Measurements from ENCODE around the gene KRT12. TPM values are rescaled to one million over a fixed set of nuclear protein-coding genes. Genes with fewer than 3 reads are reported as not detected.

The KRT12 gene
- total and polyA plus RNA-seq, 4 donors, result not detected

DNA sequence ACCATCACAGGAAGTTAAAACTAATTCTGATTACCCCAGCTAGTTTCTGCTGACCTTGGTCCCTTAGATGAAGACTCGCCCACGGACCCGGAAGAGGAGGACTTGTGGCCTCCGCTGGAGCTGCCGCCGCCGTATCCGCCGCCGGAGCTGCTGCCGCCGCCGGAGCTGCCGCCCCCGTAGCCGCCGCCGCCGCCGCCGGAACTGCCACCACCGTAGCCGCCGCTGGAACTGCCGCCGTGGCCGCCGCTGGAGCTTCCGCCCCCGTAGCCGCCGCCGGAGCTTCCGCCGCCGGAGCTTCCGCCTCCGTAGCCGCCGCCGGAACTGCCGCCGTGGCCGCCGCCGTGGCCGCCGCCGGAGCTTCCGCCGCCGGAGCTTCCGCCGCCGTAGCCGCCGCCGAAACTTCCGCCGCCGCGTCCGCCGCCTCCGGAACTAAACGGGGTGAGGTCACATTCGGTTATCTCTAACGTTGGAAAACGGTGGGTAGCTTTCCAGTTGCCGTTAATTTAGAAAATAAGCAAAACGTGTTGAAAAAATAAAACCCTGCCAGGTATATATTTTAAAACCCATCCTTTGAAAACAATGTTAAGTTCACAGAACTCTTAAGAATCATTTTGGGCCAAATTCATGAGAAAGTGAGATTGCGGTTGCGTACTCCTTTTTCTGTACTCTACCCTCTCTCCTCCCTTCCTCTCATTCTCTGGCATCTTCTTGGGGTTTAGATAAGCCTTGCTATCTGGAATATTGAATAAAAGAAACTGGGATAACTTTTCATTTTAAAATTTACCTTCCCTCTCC, 48.1 kb downstream of the KRT12 start:
- peak overlapping the region; percentile 93 to 97 (median 96) for H3K4me3 ChIP-seq (ENCODE audit: low read depth in 1 of 3, low read length in 3 of 3)
- H3K27ac ChIP-seq (ENCODE audit: low read depth in 1 of 2, low read length in 2 of 2), result peak overlapping the region; percentile 90 to 93
- WGBS, result 1% methylated on average over 73 of the region's 73 CpGs

DNA sequence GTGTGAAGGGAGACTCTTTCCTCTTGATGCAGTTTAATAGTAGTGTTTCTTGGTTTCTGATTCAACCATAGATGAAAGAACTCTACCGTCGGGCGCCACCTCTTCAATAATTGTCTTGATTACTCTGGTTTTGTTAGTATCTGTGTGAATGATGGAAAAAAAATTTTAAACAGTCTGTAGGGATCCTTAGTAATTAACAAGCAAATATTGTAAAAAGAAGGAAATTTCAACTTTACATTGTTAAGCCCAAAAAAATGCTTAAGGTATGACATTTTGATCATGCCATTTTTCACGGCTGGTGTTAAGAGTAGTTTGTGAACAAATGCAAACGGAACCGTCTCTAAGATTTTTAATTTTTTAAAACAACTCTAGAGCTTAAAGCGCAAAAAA, 48.7 kb downstream of the KRT12 start:
- TF ChIP-seq YY1 (IDR thresholded peaks at IDR 0.05), result no peak
- TF ChIP-seq JUND (IDR thresholded peaks at IDR 0.05), result no peak
- TF ChIP-seq HNF4G (IDR thresholded peaks at IDR 0.05), result no peak
- TF ChIP-seq FOXA2 (IDR thresholded peaks at IDR 0.05), result no peak
- TF ChIP-seq RAD21 (IDR thresholded peaks at IDR 0.05), result no peak
- no peak for DNase-seq (ENCODE audit: low spot score)
- 23% methylated on average over 7 of the region's 7 CpGs for WGBS

More for the DNA sequence above, 48.1 kb downstream of the KRT12 start:
- Histone ChIP-seq H3K4me1 (ENCODE audit: control insufficient read depth in 4 of 4, insufficient read depth in 4 of 4, low read length in 3 of 4) (peaks cover 0 to 11% (median 8%) of the 10 kb centered on the region in 4 donors), H3K36me3 (ENCODE audit: control insufficient read depth in 4 of 4, insufficient read depth in 3 of 4, low read depth in 1 of 4, low read length in 3 of 4) (peaks cover 0 to 3% (median 1%) of the 10 kb centered on the region in 4 donors), H3K27me3 (ENCODE audit: control insufficient read depth in 4 of 4, insufficient read depth in 4 of 4, low read length in 3 of 4) (no peaks in the 10 kb centered on the region), H3K9ac (ENCODE audit: low read depth in 1 of 2, low read length in 2 of 2) (peak overlapping the region; percentile 63 to 87), H3K9me3 (ENCODE audit: control insufficient read depth in 4 of 4, low read length in 3 of 4) (no peaks in the 10 kb centered on the region)
- DNase-seq (ENCODE audit: low spot score), result peak; percentile 85
- TF ChIP-seq, protein P1, sequence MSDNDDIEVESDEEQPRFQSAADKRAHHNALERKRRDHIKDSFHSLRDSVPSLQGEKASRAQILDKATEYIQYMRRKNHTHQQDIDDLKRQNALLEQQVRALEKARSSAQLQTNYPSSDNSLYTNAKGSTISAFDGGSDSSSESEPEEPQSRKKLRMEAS (IDR thresholded peaks at IDR 0.05), result peak; percentile 13
- peak in 1 of 2 donors; percentile 16 for TF ChIP-seq JUND (IDR thresholded peaks at IDR 0.05)
- peak in 1 of 2 donors; percentile 48 for TF ChIP-seq EGR1 (IDR thresholded peaks at IDR 0.05; ENCODE audit: low read depth in 2 of 2)
- TF ChIP-seq TAF1 (conservative IDR thresholded peaks at IDR 0.05), result no peak
- TF ChIP-seq GABPA (IDR thresholded peaks at IDR 0.05 in 1 of 2, conservative IDR thresholded peaks at IDR 0.05 in 1 of 2), result peak; percentile 49 to 87

DNA sequence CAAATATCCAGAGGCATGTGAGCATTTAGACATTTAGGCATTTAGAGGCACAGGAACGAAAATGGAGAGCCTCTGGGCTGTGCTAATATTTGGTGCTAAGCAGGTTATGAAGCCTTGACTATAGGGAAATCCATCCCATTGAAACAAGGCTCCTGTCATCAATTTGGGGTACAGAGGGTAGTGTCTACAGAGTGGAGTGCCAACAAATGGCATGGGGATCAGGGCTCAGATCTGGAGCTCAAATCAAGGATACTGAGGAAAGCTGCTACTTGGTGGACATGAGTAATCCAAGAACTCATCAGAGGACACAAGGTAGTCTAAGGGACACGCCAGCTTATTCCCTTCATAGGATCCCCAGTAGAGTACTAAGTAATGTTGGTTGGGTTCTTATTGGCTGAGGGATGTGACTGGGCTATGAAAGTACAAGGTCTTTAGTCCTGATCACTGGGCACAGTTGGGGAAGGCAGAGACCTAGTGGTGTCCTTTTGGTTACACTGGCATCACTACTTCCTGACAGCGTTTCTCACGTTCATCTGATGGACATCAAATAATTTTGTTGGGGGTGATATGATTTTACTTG, 49.8 kb downstream of the KRT12 start:
- H3K27me3 ChIP-seq (ENCODE audit: control insufficient read depth in 4 of 4, insufficient read depth in 4 of 4, low read length in 3 of 4), result peaks cover 0 to 3% (median under 1%) of the 10 kb centered on the region in 4 donors
- peaks cover 0 to 11% (median 8%) of the 10 kb centered on the region in 4 donors for H3K4me1 ChIP-seq (ENCODE audit: control insufficient read depth in 4 of 4, insufficient read depth in 4 of 4, low read length in 3 of 4)
- no peak overlapping the region for H3K9ac ChIP-seq (ENCODE audit: low read depth in 1 of 2, low read length in 2 of 2)
- H3K36me3 ChIP-seq (ENCODE audit: control insufficient read depth in 4 of 4, insufficient read depth in 3 of 4, low read depth in 1 of 4, low read length in 3 of 4), result peaks cover 0 to 3% (median 1%) of the 10 kb centered on the region in 4 donors
- 98% methylated on average over 4 of the region's 4 CpGs for WGBS
- no peaks in the 10 kb centered on the region for H3K9me3 ChIP-seq (ENCODE audit: control insufficient read depth in 4 of 4, low read length in 3 of 4)
- H3K27ac ChIP-seq (ENCODE audit: low read depth in 1 of 2, low read length in 2 of 2), result no peak overlapping the region
- no peak overlapping the region for H3K4me3 ChIP-seq (ENCODE audit: low read depth in 1 of 3, low read length in 3 of 3)
- no peak for DNase-seq (ENCODE audit: low spot score)
- no peak for TF ChIP-seq TAF1 (conservative IDR thresholded peaks at IDR 0.05)
- no peak for TF ChIP-seq GABPA (IDR thresholded peaks at IDR 0.05 in 1 of 2, conservative IDR thresholded peaks at IDR 0.05 in 1 of 2)
- TF ChIP-seq FOXA1 (IDR thresholded peaks at IDR 0.05), result no peak
- TF ChIP-seq, protein P2, sequence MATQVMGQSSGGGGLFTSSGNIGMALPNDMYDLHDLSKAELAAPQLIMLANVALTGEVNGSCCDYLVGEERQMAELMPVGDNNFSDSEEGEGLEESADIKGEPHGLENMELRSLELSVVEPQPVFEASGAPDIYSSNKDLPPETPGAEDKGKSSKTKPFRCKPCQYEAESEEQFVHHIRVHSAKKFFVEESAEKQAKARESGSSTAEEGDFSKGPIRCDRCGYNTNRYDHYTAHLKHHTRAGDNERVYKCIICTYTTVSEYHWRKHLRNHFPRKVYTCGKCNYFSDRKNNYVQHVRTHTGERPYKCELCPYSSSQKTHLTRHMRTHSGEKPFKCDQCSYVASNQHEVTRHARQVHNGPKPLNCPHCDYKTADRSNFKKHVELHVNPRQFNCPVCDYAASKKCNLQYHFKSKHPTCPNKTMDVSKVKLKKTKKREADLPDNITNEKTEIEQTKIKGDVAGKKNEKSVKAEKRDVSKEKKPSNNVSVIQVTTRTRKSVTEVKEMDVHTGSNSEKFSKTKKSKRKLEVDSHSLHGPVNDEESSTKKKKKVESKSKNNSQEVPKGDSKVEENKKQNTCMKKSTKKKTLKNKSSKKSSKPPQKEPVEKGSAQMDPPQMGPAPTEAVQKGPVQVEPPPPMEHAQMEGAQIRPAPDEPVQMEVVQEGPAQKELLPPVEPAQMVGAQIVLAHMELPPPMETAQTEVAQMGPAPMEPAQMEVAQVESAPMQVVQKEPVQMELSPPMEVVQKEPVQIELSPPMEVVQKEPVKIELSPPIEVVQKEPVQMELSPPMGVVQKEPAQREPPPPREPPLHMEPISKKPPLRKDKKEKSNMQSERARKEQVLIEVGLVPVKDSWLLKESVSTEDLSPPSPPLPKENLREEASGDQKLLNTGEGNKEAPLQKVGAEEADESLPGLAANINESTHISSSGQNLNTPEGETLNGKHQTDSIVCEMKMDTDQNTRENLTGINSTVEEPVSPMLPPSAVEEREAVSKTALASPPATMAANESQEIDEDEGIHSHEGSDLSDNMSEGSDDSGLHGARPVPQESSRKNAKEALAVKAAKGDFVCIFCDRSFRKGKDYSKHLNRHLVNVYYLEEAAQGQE (IDR thresholded peaks at IDR 0.05), result no peak
- TF ChIP-seq, protein P3, sequence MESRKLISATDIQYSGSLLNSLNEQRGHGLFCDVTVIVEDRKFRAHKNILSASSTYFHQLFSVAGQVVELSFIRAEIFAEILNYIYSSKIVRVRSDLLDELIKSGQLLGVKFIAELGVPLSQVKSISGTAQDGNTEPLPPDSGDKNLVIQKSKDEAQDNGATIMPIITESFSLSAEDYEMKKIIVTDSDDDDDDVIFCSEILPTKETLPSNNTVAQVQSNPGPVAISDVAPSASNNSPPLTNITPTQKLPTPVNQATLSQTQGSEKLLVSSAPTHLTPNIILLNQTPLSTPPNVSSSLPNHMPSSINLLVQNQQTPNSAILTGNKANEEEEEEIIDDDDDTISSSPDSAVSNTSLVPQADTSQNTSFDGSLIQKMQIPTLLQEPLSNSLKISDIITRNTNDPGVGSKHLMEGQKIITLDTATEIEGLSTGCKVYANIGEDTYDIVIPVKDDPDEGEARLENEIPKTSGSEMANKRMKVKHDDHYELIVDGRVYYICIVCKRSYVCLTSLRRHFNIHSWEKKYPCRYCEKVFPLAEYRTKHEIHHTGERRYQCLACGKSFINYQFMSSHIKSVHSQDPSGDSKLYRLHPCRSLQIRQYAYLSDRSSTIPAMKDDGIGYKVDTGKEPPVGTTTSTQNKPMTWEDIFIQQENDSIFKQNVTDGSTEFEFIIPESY (IDR thresholded peaks at IDR 0.05), result no peak
- TF ChIP-seq RXRA (IDR thresholded peaks at IDR 0.05), result no peak
- TF ChIP-seq, protein P4, sequence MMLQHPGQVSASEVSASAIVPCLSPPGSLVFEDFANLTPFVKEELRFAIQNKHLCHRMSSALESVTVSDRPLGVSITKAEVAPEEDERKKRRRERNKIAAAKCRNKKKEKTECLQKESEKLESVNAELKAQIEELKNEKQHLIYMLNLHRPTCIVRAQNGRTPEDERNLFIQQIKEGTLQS (IDR thresholded peaks at IDR 0.05), result no peak
- TF ChIP-seq, protein P1 (IDR thresholded peaks at IDR 0.05), result no peak
- no peak for TF ChIP-seq NR2F2 (IDR thresholded peaks at IDR 0.05)
- TF ChIP-seq EGR1 (IDR thresholded peaks at IDR 0.05; ENCODE audit: low read depth in 2 of 2), result no peak
- TF ChIP-seq RAD21 (IDR thresholded peaks at IDR 0.05), result no peak
- TF ChIP-seq, protein P5, sequence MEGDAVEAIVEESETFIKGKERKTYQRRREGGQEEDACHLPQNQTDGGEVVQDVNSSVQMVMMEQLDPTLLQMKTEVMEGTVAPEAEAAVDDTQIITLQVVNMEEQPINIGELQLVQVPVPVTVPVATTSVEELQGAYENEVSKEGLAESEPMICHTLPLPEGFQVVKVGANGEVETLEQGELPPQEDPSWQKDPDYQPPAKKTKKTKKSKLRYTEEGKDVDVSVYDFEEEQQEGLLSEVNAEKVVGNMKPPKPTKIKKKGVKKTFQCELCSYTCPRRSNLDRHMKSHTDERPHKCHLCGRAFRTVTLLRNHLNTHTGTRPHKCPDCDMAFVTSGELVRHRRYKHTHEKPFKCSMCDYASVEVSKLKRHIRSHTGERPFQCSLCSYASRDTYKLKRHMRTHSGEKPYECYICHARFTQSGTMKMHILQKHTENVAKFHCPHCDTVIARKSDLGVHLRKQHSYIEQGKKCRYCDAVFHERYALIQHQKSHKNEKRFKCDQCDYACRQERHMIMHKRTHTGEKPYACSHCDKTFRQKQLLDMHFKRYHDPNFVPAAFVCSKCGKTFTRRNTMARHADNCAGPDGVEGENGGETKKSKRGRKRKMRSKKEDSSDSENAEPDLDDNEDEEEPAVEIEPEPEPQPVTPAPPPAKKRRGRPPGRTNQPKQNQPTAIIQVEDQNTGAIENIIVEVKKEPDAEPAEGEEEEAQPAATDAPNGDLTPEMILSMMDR (IDR thresholded peaks at IDR 0.05; ENCODE audit: low read depth, low read length, missing input control), result no peak
- TF ChIP-seq YY1 (IDR thresholded peaks at IDR 0.05), result no peak
- TF ChIP-seq SP1 (IDR thresholded peaks at IDR 0.05), result no peak
- no peak for TF ChIP-seq HNF4G (IDR thresholded peaks at IDR 0.05)
- no peak for TF ChIP-seq JUND (IDR thresholded peaks at IDR 0.05)

More for the DNA sequence above, 48.7 kb downstream of the KRT12 start:
- H3K4me3 ChIP-seq (ENCODE audit: low read depth in 1 of 3, low read length in 3 of 3), result peak overlapping the region; percentile 81 to 97 (median 96)
- H3K27me3 ChIP-seq (ENCODE audit: control insufficient read depth in 4 of 4, insufficient read depth in 4 of 4, low read length in 3 of 4), result no peaks in the 10 kb centered on the region
- peak overlapping the region; percentile 90 to 93 for H3K27ac ChIP-seq (ENCODE audit: low read depth in 1 of 2, low read length in 2 of 2)
- peak overlapping the region in 1 of 2 donors; percentile 50 for H3K9ac ChIP-seq (ENCODE audit: low read depth in 1 of 2, low read length in 2 of 2)
- peaks cover 0 to 11% (median 8%) of the 10 kb centered on the region in 4 donors for H3K4me1 ChIP-seq (ENCODE audit: control insufficient read depth in 4 of 4, insufficient read depth in 4 of 4, low read length in 3 of 4)
- no peaks in the 10 kb centered on the region for H3K9me3 ChIP-seq (ENCODE audit: control insufficient read depth in 4 of 4, low read length in 3 of 4)
- peaks cover 0 to 3% (median 1%) of the 10 kb centered on the region in 4 donors for H3K36me3 ChIP-seq (ENCODE audit: control insufficient read depth in 4 of 4, insufficient read depth in 3 of 4, low read depth in 1 of 4, low read length in 3 of 4)

Data from liver (tissue), 9 donors.